GM19328 (cell line): ENCODE measurements around the gene GPC6.

ENCODE experiments used
- ATAC-seq: cut with Tn5 transposase; IDR thresholded peaks from one replicate; pipeline ENCODE4 v1.9.1; 2021; ENCODE audit warnings: mild to moderate bottlenecking, moderate library complexity; ENCODE audit not compliant: unreplicated experiment

GPC6 gene

GRCh38 chr13:94218951-94219350 lies 992.3 kb downstream of the GPC6 start:
- no peak for ATAC-seq

GRCh38 chr13:94224670-94225069 lies 998.1 kb downstream of the GPC6 start:
- no peak for ATAC-seq

- ATAC-seq: no peak
Observed at GRCh38 chr13:94227255-94227879, 1000.8 kb downstream of the GPC6 start.

GRCh38 chr13:94228763-94229162 lies 1002.2 kb downstream of the GPC6 start:
- no peak for ATAC-seq

- ATAC-seq: no peak
Observed at GRCh38 chr13:94232161-94232950, 1005.7 kb downstream of the GPC6 start.

GRCh38 chr13:94232956-94233355 lies 1006.3 kb downstream of the GPC6 start:
- no peak for ATAC-seq

GRCh38 chr13:94233401-94233800 lies 1006.8 kb downstream of the GPC6 start:
- no peak for ATAC-seq

GRCh38 chr13:94233837-94234236 lies 1007.2 kb downstream of the GPC6 start:
- ATAC-seq: no peak

GRCh38 chr13:94234738-94235137 lies 1008.1 kb downstream of the GPC6 start:
- no peak for ATAC-seq

- ATAC-seq: no peak
Observed at GRCh38 chr13:94236132-94236531, 1009.5 kb downstream of the GPC6 start.

- ATAC-seq: no peak
Observed at GRCh38 chr13:94236872-94237271, 1010.3 kb downstream of the GPC6 start.

GRCh38 chr13:94239135-94239534 lies 1012.5 kb downstream of the GPC6 start:
- peak; percentile 62 for ATAC-seq

GRCh38 chr13:94242554-94242953 lies 1015.9 kb downstream of the GPC6 start:
- no peak for ATAC-seq

GRCh38 chr13:94243551-94243950 lies 1016.9 kb downstream of the GPC6 start:
- no peak for ATAC-seq

GRCh38 chr13:94246495-94246894 lies 1019.9 kb downstream of the GPC6 start:
- ATAC-seq: no peak

GRCh38 chr13:94247890-94248289 lies 1021.3 kb downstream of the GPC6 start:
- no peak for ATAC-seq

- no peak for ATAC-seq
Observed at GRCh38 chr13:94248454-94249228, 1022.0 kb downstream of the GPC6 start.

GRCh38 chr13:94249512-94249911 lies 1022.9 kb downstream of the GPC6 start:
- no peak for ATAC-seq

- ATAC-seq: no peak
Observed at GRCh38 chr13:94251831-94252608, 1025.4 kb downstream of the GPC6 start.

GRCh38 chr13:94254737-94255136 lies 1028.1 kb downstream of the GPC6 start:
- no peak for ATAC-seq

GRCh38 chr13:94256721-94257120 lies 1030.1 kb downstream of the GPC6 start:
- no peak for ATAC-seq
